Vagina (tissue), 2 donors: ENCODE results near the gene PDE3B.

Experiments used
- POLR2A ChIP-seq, 2 donors: fragments of 450-650 bp; IDR thresholded peaks; one replicate each; pipeline ENCODE4 v1.6.1; 2017; ENCODE audit warnings: antibody characterized with exemption in 2 of 2, mild to moderate bottlenecking in 2 of 2, moderate library complexity in 2 of 2
- POLR2AphosphoS5 ChIP-seq, 2 donors: sonication (generic); formaldehyde crosslinking; IDR thresholded peaks; one replicate each; pipeline ENCODE4 v1.9.0; 2017; ENCODE audit warnings: antibody characterized with exemption in 2 of 2, mild to moderate bottlenecking in 2 of 2, low read depth in 1 of 2; ENCODE audit not compliant: insufficient read depth in 1 of 2
- TF ChIP-seq, protein P1 (sequence below), 3 experiments: fragments of 450-650 bp in 2 of 3; fragments of 200-600 bp in 1 of 3; sonication (generic) in 1 of 3; IDR thresholded peaks; one replicate each; pipeline ENCODE4 v1.5.1; 2017 to 2019; ENCODE audit warnings: antibody characterized with exemption in 3 of 3, mild to moderate bottlenecking in 2 of 3, moderate library complexity in 2 of 3

DNA sequence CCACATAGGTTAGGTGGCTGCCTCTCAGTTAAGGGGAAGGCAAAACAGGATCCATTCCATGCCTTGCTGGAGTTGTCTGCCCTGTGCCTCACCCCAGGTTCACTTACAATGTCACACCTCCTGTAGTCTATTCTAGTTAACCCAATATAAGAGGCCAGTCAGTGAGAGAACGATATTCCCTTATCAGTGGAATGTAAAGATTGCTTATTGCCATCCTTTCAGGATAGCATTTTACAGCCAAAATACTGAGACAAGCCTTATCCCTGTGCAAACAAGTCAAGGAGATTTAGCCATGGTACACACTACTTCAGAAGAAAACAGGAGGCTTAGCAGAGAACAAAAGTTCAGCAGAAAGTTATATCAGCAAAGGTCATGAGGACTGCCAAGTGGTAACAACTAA, 242.9 kb downstream of the PDE3B start:
- TF ChIP-seq, protein P1, sequence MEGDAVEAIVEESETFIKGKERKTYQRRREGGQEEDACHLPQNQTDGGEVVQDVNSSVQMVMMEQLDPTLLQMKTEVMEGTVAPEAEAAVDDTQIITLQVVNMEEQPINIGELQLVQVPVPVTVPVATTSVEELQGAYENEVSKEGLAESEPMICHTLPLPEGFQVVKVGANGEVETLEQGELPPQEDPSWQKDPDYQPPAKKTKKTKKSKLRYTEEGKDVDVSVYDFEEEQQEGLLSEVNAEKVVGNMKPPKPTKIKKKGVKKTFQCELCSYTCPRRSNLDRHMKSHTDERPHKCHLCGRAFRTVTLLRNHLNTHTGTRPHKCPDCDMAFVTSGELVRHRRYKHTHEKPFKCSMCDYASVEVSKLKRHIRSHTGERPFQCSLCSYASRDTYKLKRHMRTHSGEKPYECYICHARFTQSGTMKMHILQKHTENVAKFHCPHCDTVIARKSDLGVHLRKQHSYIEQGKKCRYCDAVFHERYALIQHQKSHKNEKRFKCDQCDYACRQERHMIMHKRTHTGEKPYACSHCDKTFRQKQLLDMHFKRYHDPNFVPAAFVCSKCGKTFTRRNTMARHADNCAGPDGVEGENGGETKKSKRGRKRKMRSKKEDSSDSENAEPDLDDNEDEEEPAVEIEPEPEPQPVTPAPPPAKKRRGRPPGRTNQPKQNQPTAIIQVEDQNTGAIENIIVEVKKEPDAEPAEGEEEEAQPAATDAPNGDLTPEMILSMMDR (IDR thresholded peaks at IDR 0.05) = no peak
- TF ChIP-seq POLR2AphosphoS5 (IDR thresholded peaks at IDR 0.05; ENCODE audit: insufficient read depth in 1 of 2, low read depth in 1 of 2) = no peak
- no peak for TF ChIP-seq POLR2A (IDR thresholded peaks at IDR 0.05)
